ENCODE results near the gene XPO5. TPM values are rescaled to one million over a fixed set of nuclear protein-coding genes. Genes with fewer than 3 reads are reported as not detected.

Gene XPO5
- total and polyA plus RNA-seq, 9 of the 15 experiments (the other 6 are each of a cell fraction or from before 2014, with no cell fraction given), result 36.0 to 170 (median 99.1) TPM

GRCh38 chr6:43515808-43516207 is 60.0 kb downstream of the XPO5 start:
- Histone ChIP-seq H4K20me1 (replicated peaks; ENCODE audit: control insufficient read depth, insufficient read depth, low read length) (peaks cover 10% of the 10 kb centered on the region; the same call in 1 of the 2 replicates), H3K4me2 (ENCODE audit: insufficient read depth, low read length) (peak overlapping the region; percentile 99), H2AFZ (ENCODE audit: low read depth, low read length) (no peak overlapping the region), H3K27me3 (ENCODE audit: control insufficient read depth in 2 of 2, insufficient read depth in 2 of 2, low read length in 2 of 2) (no peaks in the 10 kb centered on the region), H3K9me3 (replicated peaks; ENCODE audit: control insufficient read depth, insufficient read depth, low read depth, low read length) (no peaks in the 10 kb centered on the region), H3K4me1 (replicated peaks in 1 of 2; ENCODE audit: control insufficient read depth in 2 of 2, insufficient read depth in 2 of 2, low read length in 2 of 2) (peaks cover 13 to 19% of the 10 kb centered on the region in 2 experiments; a peak in 4 of 5 replicates), H3K9me1 (ENCODE audit: control insufficient read depth, insufficient read depth, low read length) (no peaks in the 10 kb centered on the region), H3K79me2 (ENCODE audit: control insufficient read depth, insufficient read depth, low read length) (peaks cover 57% of the 10 kb centered on the region), H3K4me3 (peak overlapping the region; percentile 80), H3K27ac (ENCODE audit: extremely low read depth, low read depth, low read length) (peak overlapping the region; percentile 67), H3K9ac (ENCODE audit: insufficient read depth in 1 of 2, low read depth in 2 of 2, low read length in 2 of 2) (peak overlapping the region; percentile 95 to 99), H3K36me3 (ENCODE audit: control insufficient read depth, insufficient read depth, low read length) (peaks cover 82% of the 10 kb centered on the region)
- no peak for ATAC-seq
- intact Hi-C loops (cut with micrococcal nuclease), result no loop called here
- FAIRE-seq, result no peak
- 65% methylated on average over 9 of the region's 9 CpGs for WGBS (ENCODE audit: insufficient coverage, low coverage, missing lambda C conversion rate)
- in situ Hi-C loops (cut with MboI), result no loop called here
- no peak for DNase-seq (ENCODE audit: extremely low read depth in 1 of 4, low spot score in 3 of 4)
- ChIA-PET POLR2A (interaction anchor here (0.6 to 7.1 kb wide), 6 partner anchors 9 to 216 kb away, joined by 3 to 89 read pairs (median 9); partner anchors contain the start of gene GTPBP2), CTCF (ENCODE audit: low intra/inter-chr PET ratio) (no interaction called here)
- BruUV-seq (replicated peaks), result no TSS peak
- TF ChIP-seq ZNF263 (CRISPR knock-in tag; IDR thresholded peaks at IDR 0.05; ENCODE audit: borderline replicate concordance), result 0 out of 2 replicates have a peak, but pooled peaks have one; percentile 6
- TF ChIP-seq ZBTB40 (IDR thresholded peaks at IDR 0.05), result no peak
- TF ChIP-seq ZBTB40 (CRISPR knock-in tag; IDR thresholded peaks at IDR 0.05), result 0 out of 2 replicates have a peak, but pooled peaks have one; percentile 2
- no peak for TF ChIP-seq STAG1 (CRISPR knock-in tag; IDR thresholded peaks at IDR 0.05; ENCODE audit: borderline replicate concordance)
- peak; percentile 45; the same call in 1 of the 2 replicates for TF ChIP-seq ZNF740 (CRISPR knock-in tag; IDR thresholded peaks at IDR 0.05)
- no peak for TF ChIP-seq ZNF740 (tag; IDR thresholded peaks at IDR 0.05)
- no peak for TF ChIP-seq MBD1 (CRISPR knock-in tag; IDR thresholded peaks at IDR 0.05)
- TF ChIP-seq LEF1 (IDR thresholded peaks at IDR 0.05), result no peak
- no peak for TF ChIP-seq SMARCA4 (IDR thresholded peaks at IDR 0.05)
- TF ChIP-seq PKNOX1 (IDR thresholded peaks at IDR 0.05), result peak; percentile 86
